ENCODE results near the gene TLR4. TPM values are rescaled to one million over a fixed set of nuclear protein-coding genes. Genes with fewer than 3 reads are reported as not detected.

The TLR4 gene
- total RNA-seq, 1 experiment from 2014 or later, result 0.07 TPM

- no peak for DNase-seq
Measured at GRCh38 chr9:117722108-117722761, 18.0 kb downstream of the TLR4 start.

More at GRCh38 chr9:117722108-117722761, 18.0 kb downstream of the TLR4 start:
- no peaks in the 10 kb centered on the region for H3K23me2 ChIP-seq (ENCODE audit: insufficient read length, low read depth, low read length, poor library complexity, severe bottlenecking)
- no peak overlapping the region for H2BK12ac ChIP-seq (ENCODE audit: insufficient read length, low read depth, low read length)
- no CpG with 5 or more reads among the region's 6 CpGs for WGBS (ENCODE audit: extremely low coverage, insufficient read length, low lambda C conversion rate)
- H3K14ac ChIP-seq (ENCODE audit: insufficient read depth, low read length), result no peak overlapping the region
- H3K9me3 Mint-ChIP-seq, result no peaks in the 10 kb centered on the region
- peaks cover 2 to 3% of the 10 kb centered on the region in 2 experiments; a peak in 3 of 4 replicates for H3K4me1 Mint-ChIP-seq
- H4K8ac ChIP-seq (replicated peaks; ENCODE audit: insufficient read length, low read depth, low read length), result no peak overlapping the region
- no peaks in the 10 kb centered on the region for H4K20me1 ChIP-seq (ENCODE audit: control insufficient read depth, insufficient read depth, insufficient read length)
- H3K27me3 Mint-ChIP-seq (ENCODE audit: low read depth), result no peaks in the 10 kb centered on the region
- no peak overlapping the region for H3K4me2 ChIP-seq (ENCODE audit: insufficient read depth, insufficient read length, low read length)
- H3K27ac ChIP-seq (ENCODE audit: insufficient read length, low read depth, low read length), result no peak overlapping the region
- H2BK5ac ChIP-seq (ENCODE audit: insufficient read length, low read length), result no peak overlapping the region
- H3K18ac ChIP-seq (ENCODE audit: insufficient read length, low read depth, low read length), result no peak overlapping the region
- no peak overlapping the region for H3K9ac ChIP-seq (ENCODE audit: extremely low read depth, insufficient read length, low read length)
- peak; percentile 29; the same call in 1 of the 3 replicates for TF ChIP-seq CTCF (conservative IDR thresholded peaks at IDR 0.05)
- H4K5ac ChIP-seq (ENCODE audit: insufficient read length, low read depth, low read length), result no peak overlapping the region
- H3K9me3 ChIP-seq (ENCODE audit: control insufficient read depth, low read depth, low read length), result no peaks in the 10 kb centered on the region
- no peaks in the 10 kb centered on the region for H3K4me1 ChIP-seq (ENCODE audit: insufficient read depth, low read length)
- no peak overlapping the region for H3K4me3 Mint-ChIP-seq
- no peak overlapping the region for H4K91ac ChIP-seq (ENCODE audit: insufficient read length, low read depth, low read length)
- H3K56ac ChIP-seq (ENCODE audit: insufficient read length, low read depth, low read length), result no peak overlapping the region
- H2BK120ac ChIP-seq (ENCODE audit: low read depth, low read length, poor library complexity, severe bottlenecking), result no peak overlapping the region
- no peaks in the 10 kb centered on the region for H3K79me1 ChIP-seq (ENCODE audit: insufficient read depth, low read depth, low read length, poor library complexity, severe bottlenecking)
- H3K4ac ChIP-seq (ENCODE audit: low read depth, low read length), result no peak overlapping the region
- no peak overlapping the region for H3K23ac ChIP-seq (ENCODE audit: insufficient read length, low read depth, low read length)
- no peaks in the 10 kb centered on the region for H3K27me3 ChIP-seq (ENCODE audit: insufficient read depth, low read length)
- H3K36me3 Mint-ChIP-seq (ENCODE audit: insufficient read depth in 1 of 3, low read depth in 3 of 3), result no peaks in the 10 kb centered on the region
- H3K79me2 ChIP-seq (ENCODE audit: insufficient read depth, low read length), result no peaks in the 10 kb centered on the region
- H2AK5ac ChIP-seq (ENCODE audit: insufficient read length, low read length), result no peak overlapping the region
- H3T11ph ChIP-seq (ENCODE audit: low read length), result no peak overlapping the region
- no peak overlapping the region for H2BK20ac ChIP-seq (ENCODE audit: low read depth, low read length, poor library complexity, severe bottlenecking)
- H3K27ac Mint-ChIP-seq, result no peak overlapping the region
- H2BK15ac ChIP-seq (ENCODE audit: low read depth, low read length), result no peak overlapping the region
- no peak overlapping the region for H2AFZ ChIP-seq (ENCODE audit: low read length)
